RKO (cell line): ENCODE measurements around the gene CLEC19A.

Source experiments
- DNase-seq: peaks from one replicate; pipeline ENCODE4 v3.0.0-alpha.2; 2016; ENCODE audit warnings: low spot score

The CLEC19A gene

DNA sequence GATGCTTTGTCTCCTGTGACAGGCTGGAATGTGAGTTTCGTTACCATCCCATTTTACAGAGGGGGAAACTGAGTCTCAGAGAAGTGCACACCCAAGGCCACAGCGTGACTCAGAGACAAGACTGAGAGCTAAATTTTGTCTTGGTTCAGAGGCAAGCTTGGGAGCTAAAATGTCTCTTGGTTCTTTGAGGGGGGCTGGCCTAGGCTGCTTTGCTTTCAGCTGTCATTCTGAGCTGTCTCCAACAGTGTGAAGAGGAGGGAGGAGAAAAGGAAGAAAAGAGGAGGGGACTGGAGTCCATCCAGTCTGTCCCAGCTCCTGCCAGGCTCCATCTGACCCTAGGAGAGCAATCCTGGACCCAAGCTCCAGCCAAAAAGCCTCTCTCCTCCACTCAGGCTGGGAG lies at the start of gene CLEC19A:
CLEC19A (plus strand) TSS at position 301 of the 400 bp plus-strand sequence. CDS start 121 bp downstream, outside the sequence.
- DNase-seq, result no peak

DNA sequence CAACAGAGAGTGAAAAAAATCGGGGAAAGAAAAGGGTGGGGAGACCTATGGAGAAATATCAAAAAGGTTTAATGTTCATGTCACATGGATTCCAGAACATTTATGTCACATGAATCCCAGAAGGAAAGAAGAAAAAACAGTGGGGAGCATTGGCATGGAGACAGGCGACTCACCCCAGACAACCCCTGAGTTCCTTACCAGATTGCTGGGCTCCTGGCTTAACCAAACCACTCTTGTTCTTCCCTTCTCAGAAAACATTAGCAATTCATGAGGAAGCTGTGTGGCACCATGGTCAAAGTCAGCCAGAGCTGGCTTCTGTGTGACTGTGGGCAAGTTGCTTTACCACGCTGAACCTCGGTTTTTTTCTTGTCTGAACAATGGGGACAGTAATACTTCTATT lies 49.6 kb upstream of the CLEC19A start:
- DNase-seq, result no peak

DNA sequence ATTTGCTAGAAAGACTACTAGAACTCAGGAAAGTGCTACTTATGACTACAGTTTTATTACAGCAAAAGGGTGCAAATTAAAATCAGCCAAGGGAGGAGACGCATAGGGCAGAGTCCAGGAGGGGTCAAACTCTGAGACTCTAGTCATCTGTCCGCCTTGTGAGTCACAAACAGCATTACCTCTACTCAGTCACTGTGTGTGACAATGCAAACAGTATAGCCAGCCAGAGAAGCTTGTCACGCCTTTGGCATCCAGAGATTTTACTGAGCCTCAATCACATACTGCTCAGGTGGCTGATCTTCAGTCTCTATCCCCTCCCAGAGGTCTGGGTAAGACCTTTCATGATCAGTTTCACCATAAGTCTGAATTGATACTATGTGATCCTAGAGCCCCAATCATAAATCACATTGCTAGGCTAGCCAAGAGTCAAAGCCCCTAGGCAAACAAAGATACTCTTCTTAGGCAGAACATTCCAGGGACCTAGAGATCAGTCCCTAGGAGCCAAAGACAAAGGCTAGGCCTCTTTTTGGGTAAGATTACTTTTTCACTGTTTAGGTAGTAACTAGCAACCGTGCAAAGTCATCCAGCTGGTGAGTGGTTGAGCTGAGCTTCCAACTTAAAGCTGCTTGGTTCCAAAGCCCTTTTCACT lies 48.8 kb upstream of the CLEC19A start:
- peak; percentile 37 for DNase-seq

DNA sequence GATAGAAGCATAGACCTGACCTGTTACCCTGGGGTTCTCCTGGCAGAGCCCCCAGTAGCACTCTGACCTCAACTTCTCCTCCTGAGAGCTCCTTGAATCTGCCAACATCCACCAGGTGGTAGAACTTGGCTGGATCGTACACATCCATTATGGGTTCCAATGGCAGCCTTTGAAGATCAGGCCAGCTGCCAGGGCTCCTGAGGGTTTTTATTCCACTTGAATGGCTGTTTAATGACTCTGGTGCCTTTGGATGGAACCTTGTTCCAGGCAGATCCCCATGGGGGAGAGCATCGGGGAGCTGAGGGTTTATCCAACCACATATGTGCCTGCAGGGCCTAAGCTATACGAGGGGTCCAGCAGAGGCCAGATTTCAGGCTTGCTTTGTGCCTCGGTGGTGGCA lies 47.1 kb upstream of the CLEC19A start:
- no peak for DNase-seq

DNA sequence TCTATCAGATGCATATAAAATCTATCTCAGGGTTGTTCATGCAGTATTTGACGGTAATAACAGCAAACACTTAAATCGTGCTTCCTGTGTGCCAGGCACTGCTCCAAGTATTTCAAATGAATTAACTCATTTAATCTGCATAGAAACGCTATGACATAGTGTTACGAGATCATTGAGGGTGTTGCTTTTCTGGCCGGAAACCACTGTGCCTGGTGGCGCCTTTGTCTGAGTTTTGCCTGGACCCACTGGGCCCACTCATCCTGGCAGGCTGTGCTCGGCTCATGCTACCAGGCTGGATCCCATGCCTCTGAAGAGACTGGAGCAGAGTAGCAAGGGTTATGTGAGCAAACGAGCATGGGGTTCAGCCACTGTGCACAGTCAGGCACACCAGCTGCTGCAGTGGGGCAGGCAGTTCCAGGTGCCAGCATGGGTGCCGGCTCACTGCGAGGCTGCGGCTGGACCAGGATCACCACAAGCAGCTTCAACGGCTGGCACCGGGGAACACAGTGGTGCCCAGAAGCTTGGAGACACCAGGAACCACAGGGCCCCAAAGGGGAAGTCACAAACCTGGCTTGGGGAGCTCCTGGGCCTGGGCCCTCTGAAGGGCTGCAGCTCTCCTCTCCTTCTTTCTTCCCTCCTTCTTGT lies 45.9 kb upstream of the CLEC19A start:
- no peak for DNase-seq

DNA sequence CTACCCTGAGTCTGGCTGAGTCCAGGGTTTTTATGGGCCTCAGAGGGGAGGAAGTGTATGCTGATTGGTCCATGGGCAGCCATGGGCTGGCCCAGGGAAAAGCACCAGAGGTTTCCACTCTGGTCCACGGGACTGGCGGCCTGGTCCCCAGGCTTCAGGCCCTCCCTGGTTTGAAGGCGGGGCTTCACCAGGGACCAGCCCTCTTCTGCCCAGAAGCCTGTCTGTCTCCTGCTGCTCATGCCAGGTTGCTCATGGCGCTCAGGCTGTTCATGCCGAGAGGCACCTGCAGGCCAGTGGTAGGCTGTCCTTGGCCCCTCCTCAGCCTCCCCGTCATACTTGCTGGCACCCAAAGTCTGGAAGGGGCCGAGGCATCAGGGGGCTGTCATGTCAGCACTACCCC lies 45.0 kb upstream of the CLEC19A start:
- DNase-seq, result no peak

DNA sequence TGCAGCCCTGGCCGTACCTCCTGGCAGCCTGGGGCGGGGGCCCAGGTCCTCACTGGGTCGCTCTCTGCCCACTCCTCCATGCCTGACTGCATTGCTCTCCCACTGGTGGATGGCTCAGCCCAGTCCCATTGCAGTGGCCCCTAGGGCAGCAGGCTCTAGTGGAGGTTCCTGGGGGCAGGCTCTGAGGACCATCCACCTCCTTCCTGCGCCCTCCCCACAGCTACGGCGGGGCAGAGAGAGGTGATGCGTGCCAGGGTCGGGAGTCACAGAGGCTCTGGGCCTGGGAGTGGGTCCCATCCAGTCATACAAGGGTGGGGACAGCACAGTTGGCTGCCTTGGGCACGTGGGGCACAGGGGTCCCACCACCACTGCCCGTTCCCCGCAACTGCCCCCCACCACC lies 44.0 kb upstream of the CLEC19A start:
- no peak for DNase-seq

DNA sequence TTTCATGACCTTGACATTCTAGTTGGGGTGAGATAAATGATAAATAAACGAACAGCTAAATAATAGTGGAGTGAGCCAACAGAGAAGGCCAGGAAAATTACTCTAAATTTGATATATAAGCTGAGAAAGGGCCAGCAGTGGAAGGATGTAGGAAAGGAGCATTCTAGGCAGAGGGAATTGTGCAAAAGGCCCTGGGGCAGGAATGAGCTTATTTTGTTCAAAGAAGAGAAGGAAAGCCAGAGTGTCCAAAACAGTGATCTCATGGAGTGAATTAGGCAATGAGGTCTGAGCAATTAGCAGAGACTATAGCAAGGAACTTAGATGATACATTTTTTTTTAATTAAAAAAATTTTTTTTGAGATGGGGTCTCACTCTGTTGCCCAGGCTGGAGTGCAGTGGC lies 43.3 kb upstream of the CLEC19A start:
- DNase-seq, result no peak

DNA sequence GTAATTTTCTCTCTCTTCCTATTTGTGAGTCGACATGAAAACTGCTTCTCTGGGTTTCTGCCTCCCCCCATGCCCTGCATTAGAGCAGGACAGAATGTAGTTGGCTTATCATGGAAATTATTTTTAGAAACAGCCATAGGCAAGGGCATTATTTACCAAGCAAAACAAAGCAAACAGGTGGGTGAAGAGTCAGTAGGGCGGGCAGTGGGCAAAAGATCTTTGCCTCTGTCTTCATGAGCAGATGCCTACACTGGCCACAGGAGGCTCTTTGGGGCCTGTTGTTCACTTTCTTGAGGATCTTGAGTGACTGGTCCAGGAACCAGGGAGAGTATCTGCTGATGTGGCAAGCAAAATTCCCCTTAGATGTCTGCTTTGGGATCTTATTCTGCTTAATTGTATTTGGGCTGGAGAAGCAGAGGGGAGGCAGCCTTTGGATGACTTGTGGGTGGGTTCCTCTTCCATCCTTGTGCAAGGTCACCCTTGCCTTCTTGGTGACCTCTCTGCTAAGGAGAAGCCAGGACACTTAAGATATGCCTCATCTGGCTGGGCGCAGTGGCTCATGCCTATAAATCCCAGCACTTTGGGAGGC lies 42.5 kb upstream of the CLEC19A start:
- no peak for DNase-seq

DNA sequence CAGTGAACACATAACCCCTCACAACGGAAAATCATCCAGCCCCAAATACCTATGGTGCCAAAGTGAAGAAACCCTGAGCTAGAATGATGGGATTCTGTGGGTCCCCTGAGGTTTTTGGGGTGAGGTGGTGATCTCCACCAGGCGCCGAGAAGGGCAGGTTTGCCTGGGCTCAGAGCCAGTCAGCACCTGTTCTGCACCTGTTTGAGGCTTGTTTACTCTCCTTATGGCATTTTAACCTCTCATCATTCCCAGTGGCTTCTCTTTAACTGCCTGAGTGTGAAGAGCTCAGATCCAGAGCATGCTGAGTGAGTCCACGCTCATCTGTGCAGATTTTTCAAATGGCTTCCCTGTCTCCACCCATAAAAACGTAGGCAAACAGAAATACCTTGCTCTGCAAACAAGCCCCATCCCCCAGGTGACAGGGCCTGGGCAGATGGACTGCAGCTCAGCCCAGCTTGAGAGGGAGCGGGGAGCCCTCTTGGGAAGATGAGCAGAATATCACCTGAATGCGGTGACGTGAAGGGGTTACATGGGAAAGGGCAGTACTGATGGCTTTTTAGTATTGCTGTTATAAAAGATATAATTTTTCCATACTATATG lies 40.1 kb upstream of the CLEC19A start:
- DNase-seq, result no peak

DNA sequence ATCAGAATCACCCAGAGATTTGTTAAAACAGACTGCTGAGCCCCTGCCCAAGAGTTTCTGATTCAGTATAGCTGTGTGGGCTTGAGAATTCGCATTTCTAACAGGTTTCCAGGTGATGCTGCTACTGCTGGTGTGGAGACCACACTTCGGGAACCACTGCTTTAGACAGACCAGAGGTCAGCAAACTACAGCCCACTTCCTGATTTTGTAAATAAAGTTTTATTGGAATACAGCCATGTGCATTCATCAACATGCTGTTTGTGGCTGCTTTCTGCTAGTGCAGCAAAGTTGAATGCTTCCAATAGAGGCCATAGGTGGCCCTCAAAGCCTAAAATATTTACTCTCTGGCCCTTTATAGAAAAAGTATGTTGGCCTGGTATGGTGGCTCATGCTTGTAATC lies 32.6 kb upstream of the CLEC19A start:
- no peak for DNase-seq

DNA sequence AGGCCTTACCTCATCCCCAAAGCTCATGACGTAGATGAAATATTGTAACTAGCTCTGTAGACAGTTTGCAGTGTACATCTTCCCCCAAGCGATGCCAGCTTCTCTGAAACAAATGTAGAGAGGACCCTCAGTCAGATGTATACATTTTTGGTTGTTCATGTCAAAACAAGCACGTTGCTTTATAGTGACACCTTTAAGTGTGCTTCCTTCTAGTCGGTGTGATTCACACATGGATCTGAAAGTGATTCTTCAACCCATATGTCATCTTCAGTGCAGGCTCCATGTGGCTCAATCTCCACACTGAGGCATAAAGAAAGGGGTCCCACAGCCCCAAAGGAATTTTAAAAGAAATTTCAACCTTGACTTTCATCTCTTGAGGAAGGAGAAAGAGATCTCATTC lies 30.9 kb upstream of the CLEC19A start:
- no peak for DNase-seq

DNA sequence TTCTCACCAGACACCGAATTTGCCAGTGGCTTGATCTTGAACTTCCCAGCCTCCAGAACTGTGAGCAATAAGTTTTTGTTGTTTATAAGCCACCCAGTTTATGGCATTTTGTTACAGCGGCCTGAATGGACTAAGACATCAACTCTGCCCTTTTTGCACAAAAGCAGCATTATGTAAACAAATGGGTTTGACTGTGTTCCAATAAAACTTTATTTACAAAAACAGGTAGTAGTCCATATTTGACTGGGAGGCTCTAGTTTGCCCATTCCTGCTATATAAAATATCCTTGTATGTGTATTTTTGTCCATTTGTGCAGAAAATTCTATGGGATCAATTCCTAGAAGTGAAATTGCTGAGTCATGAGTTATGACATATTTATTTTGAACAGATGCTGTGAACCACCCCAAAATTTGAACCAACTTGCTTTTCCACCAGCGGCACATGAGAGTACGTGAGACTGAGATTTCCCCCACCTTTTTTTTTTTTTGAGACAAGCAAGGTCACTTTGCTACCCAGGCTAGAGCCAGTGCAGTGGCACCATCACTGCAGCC lies 21.3 kb upstream of the CLEC19A start:
- DNase-seq, result no peak

DNA sequence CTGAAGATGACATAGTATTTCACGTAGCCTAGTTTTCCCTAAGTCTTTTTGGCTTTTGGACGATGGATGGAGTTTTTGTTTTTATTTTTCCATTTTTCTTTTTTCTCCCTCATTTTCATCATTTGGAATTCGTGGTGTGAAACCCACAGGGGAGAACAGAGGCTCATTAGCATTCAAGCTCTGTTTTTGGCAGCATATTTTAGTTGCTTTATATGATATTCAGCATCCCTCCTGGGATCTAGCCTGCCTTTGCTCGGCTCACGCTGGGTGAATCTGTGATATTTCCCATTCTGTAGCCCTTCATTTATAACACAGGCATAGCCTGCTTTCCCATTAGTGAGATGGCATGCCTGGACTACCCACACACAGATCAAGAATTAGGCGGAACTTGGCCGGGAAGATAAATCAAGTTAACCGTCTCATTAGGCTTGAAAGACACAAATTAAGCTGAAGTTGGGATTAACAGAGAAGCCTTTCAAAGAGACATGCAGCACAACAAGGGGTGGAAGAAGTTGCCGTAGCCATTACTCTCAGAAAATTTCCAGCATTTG lies 20.1 kb upstream of the CLEC19A start:
- DNase-seq, result no peak

DNA sequence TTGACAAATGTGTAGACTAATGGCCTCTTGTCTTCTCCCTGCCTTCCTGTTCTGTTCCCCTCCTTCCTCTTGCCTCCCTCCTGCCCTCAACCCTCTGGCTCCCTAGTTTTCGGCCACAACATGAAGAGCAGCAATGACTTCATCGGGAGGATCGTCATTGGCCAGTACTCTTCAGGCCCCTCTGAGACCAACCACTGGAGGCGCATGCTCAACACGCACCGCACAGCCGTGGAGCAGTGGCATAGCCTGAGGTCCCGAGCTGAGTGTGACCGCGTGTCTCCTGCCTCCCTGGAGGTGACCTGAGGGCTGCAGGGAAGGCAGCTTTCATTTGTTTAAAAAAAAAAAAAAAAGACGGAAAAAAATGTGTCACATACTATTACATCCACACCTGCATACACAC lies 18.8 kb upstream of the CLEC19A start:
- DNase-seq, result no peak

DNA sequence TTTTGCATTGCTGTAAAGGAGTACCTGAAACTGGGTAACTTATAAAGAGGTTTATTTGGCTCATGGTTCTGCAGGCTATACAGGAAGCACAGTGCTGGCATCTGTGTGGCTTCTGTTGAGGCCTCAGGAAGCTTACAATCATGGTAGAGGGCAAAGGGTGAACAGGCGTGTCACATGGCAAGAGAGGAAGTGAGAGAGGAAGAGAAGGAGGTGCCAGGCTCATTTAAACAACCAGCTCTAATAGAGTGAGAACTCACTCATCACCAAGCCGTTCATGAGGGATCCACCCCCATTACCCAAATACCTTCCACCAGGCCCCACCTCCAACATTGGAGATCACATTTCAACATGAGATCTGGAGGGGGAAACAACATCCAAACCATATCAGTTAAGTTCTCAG lies 16.4 kb upstream of the CLEC19A start:
- no peak for DNase-seq

DNA sequence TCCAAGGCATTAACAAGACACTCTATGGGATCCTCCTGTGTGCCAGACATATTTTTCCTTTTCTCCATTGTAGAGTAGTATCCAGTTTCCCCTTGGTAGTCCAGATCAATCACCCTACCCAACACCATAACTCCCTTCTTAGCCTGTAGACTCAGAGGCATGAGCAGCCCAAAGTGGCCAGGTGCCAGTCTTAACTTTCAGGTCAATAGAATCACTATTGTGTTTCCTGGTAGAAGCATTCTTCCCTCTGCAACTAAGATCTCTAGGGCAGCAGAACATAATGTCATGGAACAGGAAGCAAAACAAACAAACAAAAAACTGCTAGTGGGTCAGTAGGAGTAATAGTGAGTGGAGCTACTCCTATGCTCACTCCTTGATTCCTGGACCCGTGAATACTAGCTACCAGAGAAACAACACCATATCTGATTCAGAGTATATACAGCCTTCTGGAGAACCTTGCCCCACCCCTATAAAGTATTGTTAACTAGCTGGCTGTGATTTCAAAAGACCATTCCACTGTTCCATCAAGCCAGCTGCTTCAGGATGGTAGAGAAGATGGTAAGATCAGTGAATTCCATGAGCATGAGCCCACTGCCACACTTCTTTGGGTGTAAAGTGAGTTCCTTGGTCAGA lies 11.2 kb upstream of the CLEC19A start:
- DNase-seq, result no peak

DNA sequence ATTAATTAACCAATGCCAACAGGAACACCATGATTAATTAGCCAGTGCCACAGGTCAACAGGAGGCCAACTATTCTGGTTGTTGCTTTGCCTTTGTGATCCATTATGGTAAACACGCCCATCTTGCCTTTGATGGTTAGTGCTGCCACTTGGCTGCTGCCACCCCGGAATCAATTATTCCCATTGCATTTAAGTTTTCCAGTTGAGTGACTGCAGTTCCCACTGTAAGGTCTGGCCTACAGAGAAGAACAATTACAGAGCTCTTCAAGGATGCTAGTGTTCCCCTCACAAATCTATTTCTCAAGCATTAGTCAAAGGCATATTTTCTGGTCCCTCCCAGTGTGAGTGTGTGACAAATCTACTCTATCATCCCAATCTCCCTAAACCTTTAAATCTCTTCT lies 7.1 kb upstream of the CLEC19A start:
- DNase-seq, result no peak

DNA sequence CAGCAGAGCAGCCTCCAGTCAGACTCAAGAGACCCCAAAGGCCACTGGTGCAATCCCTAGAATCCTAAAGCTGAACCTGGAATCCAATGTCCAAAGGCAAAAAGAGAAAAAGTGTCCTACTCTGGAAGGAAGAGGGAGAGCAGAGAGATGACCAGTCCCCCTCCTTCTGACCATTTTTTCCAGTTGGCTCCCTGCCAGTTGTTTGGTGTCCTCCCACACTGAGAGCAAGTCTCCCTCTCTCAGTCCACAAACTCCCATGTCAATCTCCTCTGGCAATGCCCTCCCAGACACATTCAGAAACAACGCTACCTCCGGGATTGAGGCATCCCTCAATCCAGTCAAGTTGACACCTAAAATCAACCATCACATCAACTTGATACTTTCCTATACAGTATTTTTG lies 4.3 kb upstream of the CLEC19A start:
- no peak for DNase-seq

DNA sequence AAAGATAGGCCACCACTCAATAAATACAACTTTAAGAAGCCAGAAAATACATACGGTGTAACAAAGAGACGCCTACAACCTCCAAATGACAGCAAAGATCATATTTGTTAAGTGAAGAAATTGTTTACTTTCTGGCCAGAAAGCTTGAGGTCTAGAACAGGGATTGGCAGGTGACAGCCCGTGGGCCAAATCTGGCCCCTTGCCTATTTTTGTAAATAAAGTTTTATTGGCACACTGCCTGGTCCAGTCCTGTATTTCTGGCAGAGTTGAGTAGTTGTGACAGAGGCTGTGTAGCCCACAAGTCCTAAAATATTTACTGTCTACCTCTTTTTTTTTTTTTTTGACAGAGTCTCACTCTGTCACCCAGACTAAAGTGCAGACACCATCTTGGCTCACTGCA lies 3.4 kb upstream of the CLEC19A start:
- no peak for DNase-seq

DNA sequence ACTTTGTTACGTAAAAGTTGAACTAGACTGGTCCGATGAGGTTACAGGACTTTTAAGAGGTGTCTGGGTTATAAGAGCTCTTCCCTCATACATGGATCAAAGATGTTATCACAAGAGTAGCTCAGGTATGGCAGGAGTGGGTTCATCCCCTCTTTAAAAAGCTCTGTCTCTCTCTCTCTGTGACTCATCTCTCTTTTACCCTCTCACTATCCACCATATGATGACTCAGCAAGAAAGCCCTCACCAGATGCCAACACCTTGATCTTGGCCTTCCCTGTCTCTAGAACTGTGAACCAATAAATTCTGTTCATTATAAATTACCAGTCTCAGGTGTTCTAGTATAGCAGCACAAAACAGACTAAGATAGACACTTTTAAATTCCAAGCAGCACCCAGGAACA lies 1.9 kb upstream of the CLEC19A start:
- DNase-seq, result no peak

DNA sequence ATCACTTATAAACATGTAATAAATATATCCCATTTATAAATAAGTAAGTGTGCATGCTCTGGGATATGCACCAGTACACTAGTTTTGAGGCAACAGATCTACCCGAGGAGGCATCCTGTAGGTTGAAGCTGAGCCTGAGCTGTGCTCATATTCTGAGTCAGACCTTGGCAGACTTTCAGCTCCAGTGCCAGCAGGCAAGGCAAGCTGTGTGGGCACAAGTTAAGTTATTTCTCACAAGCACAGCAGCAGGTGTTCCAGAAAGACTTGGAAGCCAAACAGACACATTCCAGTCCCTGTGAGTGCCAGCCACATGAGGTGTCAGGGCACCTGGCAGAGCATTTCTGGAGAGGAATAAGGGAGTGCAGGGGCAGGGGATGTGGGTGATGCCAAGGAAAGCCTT lies 1.3 kb upstream of the CLEC19A start:
- peak; percentile 60 for DNase-seq
